Spleen (tissue), 11 donors: ENCODE measurements around the gene C4orf17. TPM values are rescaled to one million over a fixed set of nuclear protein-coding genes. Genes with fewer than 3 reads are reported as not detected.

Source experiments
- DNase-seq: peaks from one replicate; pipeline ENCODE4 v3.0.0-alpha.2; 2020
- H3K27ac ChIP-seq, 8 donors: fragments of 200-600 bp; sonication (generic) in 7 of 8; 1 replicate in 4 of 8; 2 replicates in 4 of 8; pipeline versions ENCODE4 v1.5.0 to v1.8.0; 2016 to 2021; ENCODE audit warnings: inconsistent platforms in 4 of 8, mild to moderate bottlenecking in 4 of 8, moderate library complexity in 1 of 8
- H3K27me3 ChIP-seq, 7 donors: fragments of 200-600 bp; sonication (generic) in 6 of 7; replicated peaks in 1 of 7; 1 replicate in 4 of 7; 2 replicates in 3 of 7; pipeline versions ENCODE4 v1.5.0 to v1.8.0; 2016 to 2021; ENCODE audit warnings: inconsistent platforms in 3 of 7, mild to moderate bottlenecking in 1 of 7
- H3K36me3 ChIP-seq, 6 donors: fragments of 200-600 bp; sonication (generic) in 5 of 6; 1 replicate in 4 of 6; 2 replicates in 2 of 6; pipeline versions ENCODE4 v1.5.0 to v1.8.0; 2016 to 2021; ENCODE audit warnings: inconsistent platforms in 2 of 6
- H3K4me1 ChIP-seq, 6 donors: fragments of 200-600 bp; sonication (generic) in 5 of 6; 1 replicate in 3 of 6; 2 replicates in 3 of 6; pipeline versions ENCODE4 v1.5.0 to v1.8.0; 2016 to 2021; ENCODE audit warnings: inconsistent platforms in 3 of 6
- H3K4me3 ChIP-seq, 8 donors: fragments of 200-600 bp; sonication (generic) in 7 of 8; 1 replicate in 4 of 8; 2 replicates in 4 of 8; pipeline versions ENCODE4 v1.5.0 to v1.8.0; 2016 to 2021; ENCODE audit warnings: inconsistent platforms in 4 of 8, mild to moderate bottlenecking in 4 of 8, moderate library complexity in 2 of 8
- H3K9me3 ChIP-seq, 8 donors: fragments of 200-600 bp; sonication (generic) in 7 of 8; 1 replicate in 4 of 8; 2 replicates in 4 of 8; pipeline versions ENCODE4 v1.5.0 to v1.8.0; 2016 to 2021; ENCODE audit warnings: inconsistent platforms in 4 of 8
- CTCF ChIP-seq, 11 experiments: fragments of 200-600 bp in 7 of 11; fragments of 450-650 bp in 4 of 11; sonication (generic) in 4 of 11; IDR thresholded peaks in 8 of 11; conservative IDR thresholded peaks in 3 of 11; 1 replicate in 7 of 11; 2 replicates in 4 of 11; pipeline versions ENCODE4 v1.4.0 to v1.8.0; 2016 to 2021; ENCODE audit warnings: antibody characterized with exemption in 11 of 11, inconsistent platforms in 4 of 11, mild to moderate bottlenecking in 1 of 11
- POLR2A ChIP-seq, 3 donors: fragments of 450-650 bp; IDR thresholded peaks; one replicate each; pipeline ENCODE4 v1.5.1; 2017; ENCODE audit warnings: antibody characterized with exemption in 3 of 3, mild to moderate bottlenecking in 1 of 3
- POLR2AphosphoS5 ChIP-seq, 3 donors: sonication (generic); formaldehyde crosslinking; IDR thresholded peaks; one replicate each; pipeline ENCODE4 v1.5.1; 2017; ENCODE audit warnings: antibody characterized with exemption in 3 of 3
- WGBS, 5 donors: extraction: QIAGEN DNeasy Blood & Tissue Kit in 3 of 5; methylation state at CpG; one replicate each; pipeline versions ENCODE4 v1.1.5 to v1.1.7; 2013 to 2018; 5-methylcytosine and 5-hydroxymethylcytosine counted together
- intact Hi-C: fragments of 100-400 bp; cut with DNase I; formaldehyde crosslinking; loops from one replicate; pipeline ENCODE4 v1.15.0; 2023; ENCODE audit warnings: low total_unique reads
- polyA plus RNA-seq, 3 donors: library from polyadenylated mRNA; stranded (reverse); fragments of 200-250 nt; gene quantifications; one replicate each; pipeline ENCODE4 v1.2.1, GENCODE V29; 2013
- total RNA-seq, 7 donors: library from RNA; depleted of rRNA in 3 of 7; stranded (reverse); fragments of >200 nt in 3 of 7; fragmentation: NEBNext Ultra II Directional in 4 of 7; extraction: Animal tissue kit (Norgen Biotek cat#: 25700) in 4 of 7; gene quantifications; one replicate each; pipeline versions ENCODE4 v1.1.0 to v1.2.1, GENCODE V29; 2016 to 2021
- donor health status: healthy with polysubstance abuse.
- donor health status: DM: no; HTN: no; CAD: no; lungs with moderate emphysema.
- donor health status: DM: no; HTN: no; CAD: no.
- donor health status: Bipolar disorder and iron deficiency.
- donor health status: healthy.
- donor health status: DM: no; HTN: no; CAD: no.
- donor health status: DM: yes; HTN: yes; CAD: no.

The C4orf17 gene
- total and polyA plus RNA-seq, 10 donors, result not detected

- no peak overlapping the region for H3K27ac ChIP-seq
- no peak overlapping the region for H3K4me3 ChIP-seq
- TF ChIP-seq POLR2A (IDR thresholded peaks at IDR 0.05) (no peak), CTCF (IDR thresholded peaks at IDR 0.05 in 8 of 11, conservative IDR thresholded peaks at IDR 0.05 in 3 of 11) (no peak), POLR2AphosphoS5 (IDR thresholded peaks at IDR 0.05) (no peak)
- no peaks in the 10 kb centered on the region for H3K4me1 ChIP-seq
- no peak for DNase-seq
- peaks cover 0 to 6% (median 0%) of the 10 kb centered on the region in 7 donors for H3K27me3 ChIP-seq
- H3K36me3 ChIP-seq, result no peaks in the 10 kb centered on the region
- intact Hi-C loops, result no loop called here
- H3K9me3 ChIP-seq, result no peaks in the 10 kb centered on the region
Observed at GRCh38 chr4:99587309-99587708, 76.5 kb downstream of the C4orf17 start.

GRCh38 chr4:99587803-99588202 is 77.0 kb downstream of the C4orf17 start:
- no peak for DNase-seq
- Histone ChIP-seq H3K4me3 (no peak overlapping the region), H3K27ac (no peak overlapping the region), H3K4me1 (no peaks in the 10 kb centered on the region), H3K9me3 (no peaks in the 10 kb centered on the region), H3K27me3 (peaks cover 0 to 6% (median 0%) of the 10 kb centered on the region in 7 donors), H3K36me3 (no peaks in the 10 kb centered on the region)
- intact Hi-C loops, result no loop called here
- TF ChIP-seq POLR2AphosphoS5 (IDR thresholded peaks at IDR 0.05), result no peak
- no peak for TF ChIP-seq CTCF (IDR thresholded peaks at IDR 0.05 in 8 of 11, conservative IDR thresholded peaks at IDR 0.05 in 3 of 11)
- TF ChIP-seq POLR2A (IDR thresholded peaks at IDR 0.05), result no peak
- whole genome bisulfite sequencing, 5 donors, result 70 to 92% (median 80%) methylated on average over 1 of the region's 1 CpG

GRCh38 chr4:99591757-99592156 is 80.9 kb downstream of the C4orf17 start:
- no peak overlapping the region for H3K4me3 ChIP-seq
- 90 to 94% (median 92%) methylated on average over 3 of the region's 3 CpGs for WGBS, 5 donors
- no peak for TF ChIP-seq POLR2A (IDR thresholded peaks at IDR 0.05)
- TF ChIP-seq CTCF (IDR thresholded peaks at IDR 0.05 in 8 of 11, conservative IDR thresholded peaks at IDR 0.05 in 3 of 11), result no peak
- no peak for TF ChIP-seq POLR2AphosphoS5 (IDR thresholded peaks at IDR 0.05)
- no peaks in the 10 kb centered on the region for H3K4me1 ChIP-seq
- H3K36me3 ChIP-seq, result no peaks in the 10 kb centered on the region
- no peak overlapping the region for H3K27ac ChIP-seq
- H3K9me3 ChIP-seq, result no peaks in the 10 kb centered on the region
- no peak for DNase-seq
- intact Hi-C loops, result no loop called here
- H3K27me3 ChIP-seq, result no peaks in the 10 kb centered on the region

Other genes starting within 250 kb of the C4orf17 start
- 1 to 10 TPM in 1 of 7 donors, under 1 TPM in 1, not detected in 5; 0.25 to 1.2 TPM for gene ADH1A, start 220.0 kb upstream of the C4orf17 start, total RNA-seq
- not detected for gene ADH1A, start 220.0 kb upstream of the C4orf17 start, polyA plus RNA-seq
- gene ADH1B, start 189.6 kb upstream of the C4orf17 start, total RNA-seq, result 100 to 1,000 TPM in 3 of 7 donors, 10 to 100 TPM in 4; 41.4 to 330 (median 97.3) TPM
- gene ADH1B, start 189.6 kb upstream of the C4orf17 start, polyA plus RNA-seq, result 10 to 100 TPM; 39.3 to 65.1 (median 57.5) TPM
- gene ADH1C, start 158.3 kb upstream of the C4orf17 start, total RNA-seq, result 1 to 10 TPM in 2 of 7 donors, under 1 TPM in 1, not detected in 4; 0.60 to 2.3 (median 1.2) TPM
- gene ADH1C, start 158.3 kb upstream of the C4orf17 start, polyA plus RNA-seq, result 1 to 10 TPM in 1 of 3 donors, under 1 TPM in 2; 0.63 to 1.0 (median 0.99) TPM
- not detected for gene ADH7, start 75.7 kb upstream of the C4orf17 start, total RNA-seq
- gene ADH7, start 75.7 kb upstream of the C4orf17 start, polyA plus RNA-seq, result under 1 TPM in 2 of 3 donors, not detected in 1; 0.02 to 0.06 TPM
- gene TRMT10A, start 53.0 kb downstream of the C4orf17 start, total RNA-seq, result 1 to 10 TPM; 4.3 to 7.8 (median 5.2) TPM
- gene TRMT10A, start 53.0 kb downstream of the C4orf17 start, polyA plus RNA-seq, result 1 to 10 TPM; 2.5 to 4.3 (median 3.6) TPM
- gene MTTP, start 63.8 kb downstream of the C4orf17 start, total RNA-seq, result under 1 TPM in 4 of 7 donors, not detected in 3; 0.07 to 0.97 (median 0.43) TPM
- under 1 TPM; 0.09 to 0.12 (median 0.10) TPM for gene MTTP, start 63.8 kb downstream of the C4orf17 start, polyA plus RNA-seq
- under 1 TPM; 0.16 to 0.58 (median 0.34) TPM for gene C4orf54, start 146.8 kb downstream of the C4orf17 start, total RNA-seq
- under 1 TPM; 0.02 to 0.10 (median 0.02) TPM for gene C4orf54, start 146.8 kb downstream of the C4orf17 start, polyA plus RNA-seq